HEK293T (cell line): ENCODE data around the gene LAPTM4A.

Experiments
- CTCF ChIA-PET: fragments of 350-600 bp; formaldehyde crosslinking; extraction: SDS; loops from one replicate; lab custom pipeline; 2021; ENCODE audit warnings: antibody characterized with exemption, inconsistent platforms; lab: Yijun Ruan, JAX
- POLR2A ChIA-PET: fragments of 350-600 bp; formaldehyde crosslinking; extraction: SDS; loops from one replicate; lab custom pipeline; 2020; ENCODE audit warnings: antibody characterized with exemption, inconsistent platforms; lab: Yijun Ruan, JAX
- DNase-seq: peaks from one replicate; pipeline ENCODE4 v3.0.0; 2012; ENCODE audit warnings: mixed read lengths; ENCODE audit errors: extremely low spot score
- ARNT ChIP-seq: fragments of 450-650 bp; IDR thresholded peaks from 2 replicates; pipeline ENCODE4 v1.6.1; 2017; ENCODE audit warnings: mild to moderate bottlenecking
- BHLHE40 ChIP-seq: fragments of 450-650 bp; IDR thresholded peaks from 2 replicates; pipeline ENCODE4 v1.6.1; 2016; ENCODE audit warnings: mild to moderate bottlenecking, moderate library complexity, borderline replicate concordance
- CTBP1 ChIP-seq: fragments of 450-650 bp; IDR thresholded peaks from 2 replicates; pipeline ENCODE4 v1.6.1; 2016; ENCODE audit warnings: borderline replicate concordance
- ELF4 ChIP-seq: fragments of 450-650 bp; IDR thresholded peaks from 2 replicates; pipeline ENCODE4 v1.6.1; 2017; ENCODE audit warnings: antibody characterized with exemption
- FOXA1 ChIP-seq: fragments of 450-650 bp; IDR thresholded peaks from 2 replicates; pipeline ENCODE4 v1.6.1; 2016; ENCODE audit warnings: mild to moderate bottlenecking
- FOXK2 ChIP-seq: fragments of 450-650 bp; IDR thresholded peaks from 2 replicates; pipeline ENCODE4 v1.6.1; 2016; ENCODE audit warnings: mild to moderate bottlenecking
- FOXM1 ChIP-seq: fragments of 450-650 bp; IDR thresholded peaks from 2 replicates; pipeline ENCODE4 v1.6.1; 2017; ENCODE audit warnings: mild to moderate bottlenecking, borderline replicate concordance
- HDGF ChIP-seq: fragments of 450-650 bp; IDR thresholded peaks from 2 replicates; pipeline ENCODE4 v1.6.1; 2017; ENCODE audit warnings: antibody characterized with exemption, borderline replicate concordance
- L3MBTL2 ChIP-seq: fragments of 450-650 bp; conservative IDR thresholded peaks from 2 replicates; pipeline ENCODE4 v1.6.1; 2016; ENCODE audit warnings: mild to moderate bottlenecking
- LEF1 ChIP-seq: fragments of 450-650 bp; IDR thresholded peaks from 2 replicates; pipeline ENCODE4 v1.6.1; 2017; ENCODE audit warnings: mild to moderate bottlenecking, borderline replicate concordance
- NFRKB ChIP-seq: fragments of 450-650 bp; IDR thresholded peaks from 2 replicates; pipeline ENCODE4 v1.6.1; 2016; ENCODE audit warnings: mild to moderate bottlenecking, moderate library complexity
- SP1 ChIP-seq: fragments of 450-650 bp; IDR thresholded peaks from 2 replicates; pipeline ENCODE4 v1.6.1; 2017
- SUZ12 ChIP-seq: fragments of 450-650 bp; IDR thresholded peaks from 2 replicates; pipeline ENCODE4 v1.6.1; 2016; ENCODE audit warnings: mild to moderate bottlenecking
- TARDBP ChIP-seq: fragments of 450-650 bp; IDR thresholded peaks from 2 replicates; pipeline ENCODE4 v1.6.1; 2016
- ZNF384 ChIP-seq: fragments of 450-650 bp; IDR thresholded peaks from 2 replicates; pipeline ENCODE4 v1.6.1; 2016
- TF ChIP-seq, protein P1 (sequence below): fragments of 450-650 bp; IDR thresholded peaks from 2 replicates; pipeline ENCODE4 v1.6.1; 2016

Gene LAPTM4A

GRCh38 chr2:20035955-20036666, 15.3 kb downstream of the LAPTM4A start:
- DNase-seq, result no peak
- no peak for TF ChIP-seq HDGF
- TF ChIP-seq L3MBTL2, result no peak
- no peak for TF ChIP-seq FOXA1
- TF ChIP-seq FOXK2, result no peak
- no peak for TF ChIP-seq BHLHE40
- no peak for TF ChIP-seq SUZ12
- TF ChIP-seq TARDBP, result no peak
- TF ChIP-seq ARNT, result no peak
- TF ChIP-seq SP1, result no peak
- no peak for TF ChIP-seq NFRKB
- TF ChIP-seq ELF4, result no peak
- TF ChIP-seq FOXM1, result no peak
- no peak for TF ChIP-seq LEF1
- TF ChIP-seq, protein P1, sequence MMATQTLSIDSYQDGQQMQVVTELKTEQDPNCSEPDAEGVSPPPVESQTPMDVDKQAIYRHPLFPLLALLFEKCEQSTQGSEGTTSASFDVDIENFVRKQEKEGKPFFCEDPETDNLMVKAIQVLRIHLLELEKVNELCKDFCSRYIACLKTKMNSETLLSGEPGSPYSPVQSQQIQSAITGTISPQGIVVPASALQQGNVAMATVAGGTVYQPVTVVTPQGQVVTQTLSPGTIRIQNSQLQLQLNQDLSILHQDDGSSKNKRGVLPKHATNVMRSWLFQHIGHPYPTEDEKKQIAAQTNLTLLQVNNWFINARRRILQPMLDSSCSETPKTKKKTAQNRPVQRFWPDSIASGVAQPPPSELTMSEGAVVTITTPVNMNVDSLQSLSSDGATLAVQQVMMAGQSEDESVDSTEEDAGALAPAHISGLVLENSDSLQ, result no peak
- TF ChIP-seq ZNF384, result no peak
- TF ChIP-seq CTBP1, result no peak
- ChIA-PET POLR2A (no interaction called here), CTCF (no interaction called here)

DNA sequence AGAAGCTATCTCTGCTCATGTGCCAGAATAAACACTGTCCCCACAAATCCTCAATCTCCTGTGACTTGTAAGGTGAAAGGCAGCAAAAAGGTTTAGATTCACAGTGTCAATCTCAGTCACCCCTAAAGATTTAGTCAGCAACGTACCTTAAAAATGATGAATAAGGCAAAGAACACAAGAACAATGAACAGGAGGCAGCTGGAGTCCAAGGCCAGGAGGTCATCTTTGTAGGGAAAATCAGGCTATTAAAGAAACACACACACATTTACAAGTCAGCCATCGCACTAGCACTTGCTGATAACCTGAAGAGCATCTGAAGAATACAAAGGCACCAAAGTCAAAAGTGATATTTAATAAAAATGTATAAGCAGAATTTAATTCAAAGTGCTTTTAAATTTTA, 16.6 kb downstream of the LAPTM4A start:
- DNase-seq, result no peak
- ChIA-PET CTCF (no interaction called here), POLR2A (interaction anchor here (0.5 kb wide), 1 partner anchor 60 kb away, joined by 3 read pairs; no protein-coding TSS in a partner anchor)
- no peak for TF ChIP-seq FOXK2
- no peak for TF ChIP-seq LEF1
- no peak for TF ChIP-seq BHLHE40
- TF ChIP-seq L3MBTL2, result no peak
- no peak for TF ChIP-seq ZNF384
- TF ChIP-seq SUZ12, result no peak
- TF ChIP-seq ELF4, result no peak
- no peak for TF ChIP-seq CTBP1
- TF ChIP-seq FOXM1, result no peak
- no peak for TF ChIP-seq TARDBP
- TF ChIP-seq NFRKB, result no peak
- no peak for TF ChIP-seq ARNT
- no peak for TF ChIP-seq SP1
- TF ChIP-seq FOXA1, result no peak
- TF ChIP-seq HDGF, result no peak
- TF ChIP-seq, protein P1, result no peak

- no peak for TF ChIP-seq SUZ12
- TF ChIP-seq TARDBP, result no peak
- TF ChIP-seq BHLHE40, result no peak
- TF ChIP-seq HDGF, result no peak
- no peak for TF ChIP-seq NFRKB
- TF ChIP-seq SP1, result no peak
- ChIA-PET CTCF (no interaction called here), POLR2A (no interaction called here)
- no peak for DNase-seq
Observed at GRCh38 chr2:20034218-20034617, 17.2 kb downstream of the LAPTM4A start.

- no peak for TF ChIP-seq LEF1
- TF ChIP-seq FOXK2, result no peak
- no peak for TF ChIP-seq ELF4
- no peak for TF ChIP-seq ARNT
- no peak for TF ChIP-seq NFRKB
- TF ChIP-seq TARDBP, result no peak
- TF ChIP-seq, protein P1, result no peak
- no peak for TF ChIP-seq BHLHE40
- no peak for TF ChIP-seq SUZ12
- TF ChIP-seq L3MBTL2, result no peak
- TF ChIP-seq SP1, result no peak
- TF ChIP-seq CTBP1, result no peak
- no peak for TF ChIP-seq FOXA1
- ChIA-PET CTCF (no interaction called here), POLR2A (no interaction called here)
- DNase-seq, result no peak
Observed at GRCh38 chr2:20033322-20033721, 18.1 kb downstream of the LAPTM4A start.

DNA sequence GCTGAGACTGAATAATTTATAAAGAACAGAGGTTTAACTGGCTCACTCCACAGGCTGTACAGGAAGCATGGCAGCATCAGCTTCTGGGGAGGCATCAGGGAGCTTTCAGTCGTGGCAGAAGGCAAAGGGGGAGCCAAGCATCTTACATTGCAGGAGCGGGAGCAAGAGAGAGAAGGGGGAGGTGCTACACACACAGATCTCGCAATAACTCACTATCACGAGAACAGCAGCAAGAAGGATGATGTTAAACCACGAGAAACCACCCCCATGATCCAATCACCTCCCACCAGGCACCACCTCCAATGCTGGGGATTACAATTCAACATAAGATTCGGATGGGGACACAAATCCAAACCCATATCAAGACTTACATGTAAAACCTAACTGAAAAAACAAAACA, 21.2 kb downstream of the LAPTM4A start:
- POLR2A ChIA-PET, result no interaction called here

More for the DNA sequence above, 21.2 kb downstream of the LAPTM4A start:
- no peak for DNase-seq
- CTCF ChIA-PET, result no interaction called here
- TF ChIP-seq HDGF, result no peak
- TF ChIP-seq, protein P1, result no peak
- TF ChIP-seq CTBP1, result no peak
- no peak for TF ChIP-seq SUZ12
- TF ChIP-seq ARNT, result no peak
- TF ChIP-seq SP1, result no peak
- no peak for TF ChIP-seq BHLHE40
- TF ChIP-seq TARDBP, result no peak
- no peak for TF ChIP-seq NFRKB
- TF ChIP-seq LEF1, result no peak
- no peak for TF ChIP-seq L3MBTL2
- no peak for TF ChIP-seq FOXK2
- no peak for TF ChIP-seq FOXM1
